SK-N-SH treated with all-trans-retinoic acid at 6 μM for 48 hours (cell line): ENCODE measurements around the gene DES.

Experiments used
- CSRNP3 ChIP-seq: fragments of 250-450 bp; sonication (Bioruptor Pico); IDR thresholded peaks from 2 replicates; pipeline ENCODE4 v1.5.1; 2021; ENCODE audit warnings: mild to moderate bottlenecking, moderate library complexity
- GLIS3 ChIP-seq: fragments of 250-450 bp; sonication (Bioruptor Pico); IDR thresholded peaks from 2 replicates; pipeline ENCODE4 v1.5.0; 2020; ENCODE audit warnings: mild to moderate bottlenecking, moderate library complexity
- PATZ1 ChIP-seq: fragments of 250-450 bp; sonication (Bioruptor Pico); IDR thresholded peaks from 2 replicates; pipeline ENCODE4 v1.8.0; 2020; ENCODE audit warnings: mild to moderate bottlenecking, moderate library complexity, borderline replicate concordance
- RARB ChIP-seq: fragments of 250-450 bp; sonication (Bioruptor Pico); IDR thresholded peaks from 2 replicates; pipeline ENCODE4 v1.8.0; 2021; ENCODE audit warnings: mild to moderate bottlenecking, moderate library complexity
- ZNF565 ChIP-seq: fragments of 450-650 bp; formaldehyde crosslinking; conservative IDR thresholded peaks from 2 replicates; pipeline ENCODE4 v1.5.0; 2020; ENCODE audit warnings: low read depth, mild to moderate bottlenecking, moderate library complexity
- ZNF70 ChIP-seq: fragments of 450-650 bp; formaldehyde crosslinking; IDR thresholded peaks from 2 replicates; pipeline ENCODE4 v1.5.0; 2020; ENCODE audit warnings: mild to moderate bottlenecking, moderate library complexity

- TF ChIP-seq ZNF565 (CRISPR knock-in tag) = no peak
- TF ChIP-seq RARB (CRISPR knock-in tag) = no peak
- TF ChIP-seq PATZ1 = no peak
- no peak for TF ChIP-seq ZNF70 (CRISPR knock-in tag)
- TF ChIP-seq CSRNP3 = no peak
- no peak for TF ChIP-seq GLIS3 (CRISPR knock-in tag)
Measured at GRCh38 chr2:219399716-219400478, 18.3 kb upstream of the DES start.
